GM21515 (cell line): ENCODE data around the gene PRKCB.

Experiments
- ATAC-seq: cut with Tn5 transposase; IDR thresholded peaks from one replicate; pipeline ENCODE4 v1.9.1; 2021; ENCODE audit not compliant: unreplicated experiment

The PRKCB gene

GRCh38 chr16:24152826-24153225 lies 317.0 kb downstream of the PRKCB start:
- no peak for ATAC-seq

- ATAC-seq: no peak
These were observed 321.0 kb downstream of the PRKCB start for GRCh38 chr16:24156777-24157176.

GRCh38 chr16:24163935-24164334 lies 328.2 kb downstream of the PRKCB start:
- ATAC-seq: no peak

- no peak for ATAC-seq
These were observed 328.6 kb downstream of the PRKCB start for GRCh38 chr16:24164416-24164815.

- no peak for ATAC-seq
These were observed 329.5 kb downstream of the PRKCB start for GRCh38 chr16:24165273-24165672.

- no peak for ATAC-seq
These were observed 331.1 kb downstream of the PRKCB start for GRCh38 chr16:24166661-24167528.

GRCh38 chr16:24168856-24169255 lies 333.1 kb downstream of the PRKCB start:
- ATAC-seq: no peak

- ATAC-seq: no peak
These were observed 334.6 kb downstream of the PRKCB start for GRCh38 chr16:24170407-24170806.

- no peak for ATAC-seq
These were observed 338.7 kb downstream of the PRKCB start for GRCh38 chr16:24174504-24174903.

- ATAC-seq: no peak
These were observed 339.2 kb downstream of the PRKCB start for GRCh38 chr16:24174957-24175356.

- no peak for ATAC-seq
These were observed 342.7 kb downstream of the PRKCB start for GRCh38 chr16:24178496-24178895.

GRCh38 chr16:24180451-24180850 lies 344.7 kb downstream of the PRKCB start:
- no peak for ATAC-seq

GRCh38 chr16:24188021-24188542 lies 352.3 kb downstream of the PRKCB start:
- no peak for ATAC-seq

- no peak for ATAC-seq
These were observed 353.1 kb downstream of the PRKCB start for GRCh38 chr16:24188751-24189318.

- ATAC-seq: no peak
These were observed 354.2 kb downstream of the PRKCB start for GRCh38 chr16:24189941-24190340.

GRCh38 chr16:24191876-24192402 lies 356.2 kb downstream of the PRKCB start:
- ATAC-seq: no peak

- no peak for ATAC-seq
These were observed 359.4 kb downstream of the PRKCB start for GRCh38 chr16:24195221-24195620.

GRCh38 chr16:24198807-24199533 lies 363.2 kb downstream of the PRKCB start:
- no peak for ATAC-seq

- ATAC-seq: no peak
These were observed 367.9 kb downstream of the PRKCB start for GRCh38 chr16:24203675-24204074.

- no peak for ATAC-seq
These were observed 368.4 kb downstream of the PRKCB start for GRCh38 chr16:24204150-24204665.

GRCh38 chr16:24206926-24207325 lies 371.1 kb downstream of the PRKCB start:
- no peak for ATAC-seq
